ENCODE data around the gene RBFOX1. TPM values are rescaled to one million over a fixed set of nuclear protein-coding genes. Genes with fewer than 3 reads are reported as not detected.

RBFOX1 gene
- polyA plus RNA-seq, 1 donor from 2014 or later: 56.8 TPM

- Histone ChIP-seq H2AFZ (ENCODE audit: low read depth, low read length) (no peak overlapping the region), H3K9me3 (ENCODE audit: low read length) (no peaks in the 10 kb centered on the region), H3K9ac (ENCODE audit: low read length) (no peak overlapping the region), H3K79me2 (replicated peaks; ENCODE audit: insufficient read depth, low read length) (no peaks in the 10 kb centered on the region), H3K4me3 (ENCODE audit: low read length) (no peak overlapping the region), H3K27me3 (ENCODE audit: insufficient read depth, low read depth, low read length) (no peaks in the 10 kb centered on the region), H3K27ac (ENCODE audit: low read length) (no peak overlapping the region), H3F3A (ENCODE audit: insufficient read depth, low read length, poor library complexity, severe bottlenecking) (no peaks in the 10 kb centered on the region), H4K20me1 (ENCODE audit: insufficient read depth) (no peaks in the 10 kb centered on the region), H3K4me2 (ENCODE audit: low read length) (no peak overlapping the region), H3K9me2 (ENCODE audit: insufficient read depth, low read length) (no peaks in the 10 kb centered on the region), H3K36me3 (ENCODE audit: insufficient read depth, low read length) (no peaks in the 10 kb centered on the region)
- TF ChIP-seq TAF1 (IDR thresholded peaks at IDR 0.05; ENCODE audit: low read depth) (no peak), CTCF (IDR thresholded peaks at IDR 0.05; ENCODE audit: poor library complexity, severe bottlenecking) (no peak), MXI1 (conservative IDR thresholded peaks at IDR 0.05; ENCODE audit: poor library complexity, severe bottlenecking) (no peak), EP300 (conservative IDR thresholded peaks at IDR 0.05; ENCODE audit: poor library complexity, severe bottlenecking) (no peak), SMC3 (conservative IDR thresholded peaks at IDR 0.05; ENCODE audit: poor library complexity) (no peak), REST (IDR thresholded peaks at IDR 0.05; ENCODE audit: borderline replicate concordance) (no peak), POLR2AphosphoS5 (IDR thresholded peaks at IDR 0.05) (no peak), EZH2 (IDR thresholded peaks at IDR 0.05; ENCODE audit: borderline replicate concordance, insufficient read depth, low read length, poor library complexity, severe bottlenecking) (no peak), RAD21 (conservative IDR thresholded peaks at IDR 0.05) (no peak)
Measured at GRCh38 chr16:7374614-7375174, 42.0 kb downstream of the RBFOX1 start.

- H3F3A ChIP-seq (ENCODE audit: insufficient read depth, low read length, poor library complexity, severe bottlenecking): no peaks in the 10 kb centered on the region
- no peak overlapping the region for H3K4me2 ChIP-seq (ENCODE audit: low read length)
- no peaks in the 10 kb centered on the region for H3K9me2 ChIP-seq (ENCODE audit: insufficient read depth, low read length)
- no peaks in the 10 kb centered on the region for H3K36me3 ChIP-seq (ENCODE audit: insufficient read depth, low read length)
- H4K20me1 ChIP-seq (ENCODE audit: insufficient read depth): no peaks in the 10 kb centered on the region
- H3K4me3 ChIP-seq (ENCODE audit: low read length): no peak overlapping the region
- H3K79me2 ChIP-seq (replicated peaks; ENCODE audit: insufficient read depth, low read length): no peaks in the 10 kb centered on the region
- no peak overlapping the region for H2AFZ ChIP-seq (ENCODE audit: low read depth, low read length)
- no peak overlapping the region for H3K27ac ChIP-seq (ENCODE audit: low read length)
- TF ChIP-seq CTCF (IDR thresholded peaks at IDR 0.05; ENCODE audit: poor library complexity, severe bottlenecking): no peak
- no peak for TF ChIP-seq REST (IDR thresholded peaks at IDR 0.05; ENCODE audit: borderline replicate concordance)
- no peak for TF ChIP-seq RAD21 (conservative IDR thresholded peaks at IDR 0.05)
- TF ChIP-seq SMC3 (conservative IDR thresholded peaks at IDR 0.05; ENCODE audit: poor library complexity): no peak
- no peak for TF ChIP-seq POLR2AphosphoS5 (IDR thresholded peaks at IDR 0.05)
- no peak for TF ChIP-seq MXI1 (conservative IDR thresholded peaks at IDR 0.05; ENCODE audit: poor library complexity, severe bottlenecking)
- no peak for TF ChIP-seq TAF1 (IDR thresholded peaks at IDR 0.05; ENCODE audit: low read depth)
- TF ChIP-seq EZH2 (IDR thresholded peaks at IDR 0.05; ENCODE audit: borderline replicate concordance, insufficient read depth, low read length, poor library complexity, severe bottlenecking): no peak
- TF ChIP-seq EP300 (conservative IDR thresholded peaks at IDR 0.05; ENCODE audit: poor library complexity, severe bottlenecking): no peak
- no peak overlapping the region for H3K9ac ChIP-seq (ENCODE audit: low read length)
- no peaks in the 10 kb centered on the region for H3K27me3 ChIP-seq (ENCODE audit: insufficient read depth, low read depth, low read length)
- H3K9me3 ChIP-seq (ENCODE audit: low read length): no peaks in the 10 kb centered on the region
Measured at GRCh38 chr16:7376227-7376626, 43.6 kb downstream of the RBFOX1 start.
